Trophoblast cell (in vitro differentiated cells and primary cell): ENCODE data around the gene ARF6.
A peak's percentile ranks its signal among the peaks of the same experiment; 100 is the strongest.
"Not testable (repeated sequence)": the region's sequence is repeated elsewhere in the genome, so short reads cannot be mapped to it uniquely, and the experiment has no call there.

Experiments
- DNase-seq, 2 donors: peaks; one replicate each; pipeline ENCODE4 v3.0.0-alpha.2; 2016
- H2AFZ ChIP-seq: 2 replicates; pipeline ENCODE4 v1.6.1; 2013; ENCODE audit warnings: low read length, moderate library complexity, mild to moderate bottlenecking; ENCODE audit not compliant: insufficient read depth, poor library complexity
- H2AK5ac ChIP-seq: 2 replicates; pipeline ENCODE4 v1.6.1; 2013; ENCODE audit warnings: mild to moderate bottlenecking, low read length
- H2BK120ac ChIP-seq: 2 replicates; pipeline ENCODE4 v1.6.1; 2013; ENCODE audit warnings: low read length, mild to moderate bottlenecking, moderate library complexity; ENCODE audit not compliant: insufficient read depth, poor library complexity
- H2BK12ac ChIP-seq: 2 replicates; pipeline ENCODE4 v1.6.1; 2013; ENCODE audit warnings: mild to moderate bottlenecking, low read length, moderate library complexity
- H2BK5ac ChIP-seq: 2 replicates; pipeline ENCODE4 v1.6.1; 2013; ENCODE audit warnings: low read length, low read depth, moderate library complexity, mild to moderate bottlenecking; ENCODE audit not compliant: poor library complexity
- H3K14ac ChIP-seq: 2 replicates; pipeline ENCODE4 v1.6.1; 2013; ENCODE audit warnings: mild to moderate bottlenecking, low read length
- H3K18ac ChIP-seq: 2 replicates; pipeline ENCODE4 v1.6.1; 2013; ENCODE audit warnings: mild to moderate bottlenecking, low read length
- H3K23ac ChIP-seq: 2 replicates; pipeline ENCODE4 v1.6.1; 2013; ENCODE audit warnings: low read length
- H3K27ac ChIP-seq: 2 replicates; pipeline ENCODE4 v1.5.1; 2013; ENCODE audit warnings: low read depth, mild to moderate bottlenecking, inconsistent platforms, low read length, moderate library complexity
- H3K27me3 ChIP-seq: 2 replicates; pipeline ENCODE4 v1.6.1; 2013; ENCODE audit warnings: inconsistent platforms, mild to moderate bottlenecking, low read length, moderate library complexity; ENCODE audit not compliant: insufficient read depth
- H3K36me3 ChIP-seq, 2 experiments: 1 replicate in 1 of 2; 2 replicates in 1 of 2; pipeline ENCODE4 v1.6.1; 2013; ENCODE audit warnings: low read length in 2 of 2, mild to moderate bottlenecking in 2 of 2, moderate library complexity in 1 of 2; ENCODE audit not compliant: insufficient read depth in 2 of 2, control insufficient read depth in 1 of 2
- H3K4ac ChIP-seq: 2 replicates; pipeline ENCODE4 v1.6.1; 2013; ENCODE audit warnings: low read depth, mild to moderate bottlenecking, low read length, moderate library complexity
- H3K4me1 ChIP-seq, 2 experiments: 1 replicate in 1 of 2; 2 replicates in 1 of 2; pipeline ENCODE4 v1.6.1; 2013; ENCODE audit warnings: low read length in 2 of 2, mild to moderate bottlenecking in 2 of 2, moderate library complexity in 1 of 2; ENCODE audit not compliant: insufficient read depth in 2 of 2, control insufficient read depth in 1 of 2
- H3K4me2 ChIP-seq: 2 replicates; pipeline ENCODE4 v1.6.1; 2013; ENCODE audit warnings: inconsistent platforms, mild to moderate bottlenecking, low read length, moderate library complexity
- H3K4me3 ChIP-seq: 2 replicates; pipeline ENCODE4 v1.5.1; 2013; ENCODE audit warnings: mild to moderate bottlenecking, low read depth, low read length, inconsistent platforms
- H3K79me1 ChIP-seq: one replicate; pipeline ENCODE4 v1.6.1; 2013; ENCODE audit warnings: low read length
- H3K79me2 ChIP-seq: 2 replicates; pipeline ENCODE4 v1.6.1; 2013; ENCODE audit warnings: low read length, mild to moderate bottlenecking; ENCODE audit not compliant: control insufficient read depth, insufficient read depth, poor library complexity
- H3K9ac ChIP-seq: 2 replicates; pipeline ENCODE4 v1.6.1; 2013; ENCODE audit warnings: mild to moderate bottlenecking, low read length
- H3K9me3 ChIP-seq: 2 replicates; pipeline ENCODE4 v1.6.1; 2013; ENCODE audit warnings: low read depth, mild to moderate bottlenecking, control low read depth, inconsistent platforms, low read length; ENCODE audit not compliant: insufficient read depth
- H4K12ac ChIP-seq: 2 replicates; pipeline ENCODE4 v1.6.1; 2013; ENCODE audit warnings: low read depth, mild to moderate bottlenecking, low read length, moderate library complexity
- H4K8ac ChIP-seq: 2 replicates; pipeline ENCODE4 v1.6.1; 2013; ENCODE audit warnings: low read depth, mild to moderate bottlenecking, low read length, moderate library complexity
- H4K91ac ChIP-seq: one replicate; pipeline ENCODE4 v1.6.1; 2013; ENCODE audit warnings: low read depth, mild to moderate bottlenecking, low read length, moderate library complexity
- WGBS: extraction: QIAGEN DNeasy Blood & Tissue Kit; methylation state at CpG from one replicate; pipeline ENCODE4 v1.1.7; 2013; ENCODE audit warnings: missing lambda C conversion rate; ENCODE audit not compliant: insufficient read length, insufficient coverage; ENCODE audit errors: extremely low coverage; 5-methylcytosine and 5-hydroxymethylcytosine counted together

The ARF6 gene

DNA sequence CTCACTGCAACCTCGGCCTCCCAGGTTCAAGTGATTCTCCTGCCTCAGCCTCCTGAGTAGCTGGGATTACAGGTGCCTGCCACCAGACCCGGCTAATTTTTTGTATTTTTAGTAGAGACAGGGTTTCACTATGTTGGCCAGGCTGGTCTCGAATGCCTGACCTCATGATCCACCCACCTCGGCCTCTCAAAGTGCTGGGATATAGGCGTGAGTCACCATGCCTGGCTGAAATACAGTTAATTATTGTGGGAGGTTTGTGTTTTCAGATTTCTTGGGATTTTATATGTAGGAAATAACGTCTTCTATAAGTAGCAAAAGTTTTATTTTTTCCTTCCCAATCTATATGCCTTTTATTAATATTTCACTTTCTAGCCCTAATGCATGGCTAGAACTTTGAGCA lies 19.3 kb upstream of the ARF6 start:
- H2BK120ac ChIP-seq, H3K9me3 ChIP-seq, H2BK12ac ChIP-seq, H3K18ac ChIP-seq, H3K27me3 ChIP-seq, H3K27ac ChIP-seq, H3K79me1 ChIP-seq, H2AFZ ChIP-seq, H2BK5ac ChIP-seq, H3K14ac ChIP-seq, H4K91ac ChIP-seq, H3K4me3 ChIP-seq, DNase-seq, H4K8ac ChIP-seq, H2AK5ac ChIP-seq, H4K12ac ChIP-seq, H3K4ac ChIP-seq, H3K79me2 ChIP-seq, H3K4me1 ChIP-seq, H3K9ac ChIP-seq, H3K4me2 ChIP-seq, H3K23ac ChIP-seq, H3K36me3 ChIP-seq: not testable (repeated sequence)
- WGBS, result no CpG with 5 or more reads among the region's 6 CpGs

GRCh38 chr14:49875640-49876198 lies 17.2 kb upstream of the ARF6 start:
- H3K14ac ChIP-seq, result no peak overlapping the region
- H2BK120ac ChIP-seq, result no peak overlapping the region
- peaks cover 3% of the 10 kb centered on the region in 2 experiments for H3K4me1 ChIP-seq
- H3K36me3 ChIP-seq, result no peaks in the 10 kb centered on the region
- H2AFZ ChIP-seq, result no peak overlapping the region
- H3K27ac ChIP-seq, result no peak overlapping the region
- DNase-seq, result peak; percentile 80 to 89
- H3K9me3 ChIP-seq, result no peaks in the 10 kb centered on the region
- H2AK5ac ChIP-seq, result no peak overlapping the region
- H3K4ac ChIP-seq, result no peak overlapping the region
- no peak overlapping the region for H3K18ac ChIP-seq
- no peaks in the 10 kb centered on the region for H3K79me2 ChIP-seq
- no peaks in the 10 kb centered on the region for H3K27me3 ChIP-seq
- no peak overlapping the region for H3K4me2 ChIP-seq
- H3K9ac ChIP-seq, result no peak overlapping the region
- no CpG with 5 or more reads among the region's 12 CpGs for WGBS
- H3K23ac ChIP-seq, result no peak overlapping the region
- no peak overlapping the region for H4K8ac ChIP-seq
- H2BK12ac ChIP-seq, result no peak overlapping the region
- peaks cover 6% of the 10 kb centered on the region for H3K79me1 ChIP-seq
- H2BK5ac ChIP-seq, result no peak overlapping the region
- no peak overlapping the region for H4K91ac ChIP-seq
- no peak overlapping the region for H3K4me3 ChIP-seq
- no peak overlapping the region for H4K12ac ChIP-seq

DNA sequence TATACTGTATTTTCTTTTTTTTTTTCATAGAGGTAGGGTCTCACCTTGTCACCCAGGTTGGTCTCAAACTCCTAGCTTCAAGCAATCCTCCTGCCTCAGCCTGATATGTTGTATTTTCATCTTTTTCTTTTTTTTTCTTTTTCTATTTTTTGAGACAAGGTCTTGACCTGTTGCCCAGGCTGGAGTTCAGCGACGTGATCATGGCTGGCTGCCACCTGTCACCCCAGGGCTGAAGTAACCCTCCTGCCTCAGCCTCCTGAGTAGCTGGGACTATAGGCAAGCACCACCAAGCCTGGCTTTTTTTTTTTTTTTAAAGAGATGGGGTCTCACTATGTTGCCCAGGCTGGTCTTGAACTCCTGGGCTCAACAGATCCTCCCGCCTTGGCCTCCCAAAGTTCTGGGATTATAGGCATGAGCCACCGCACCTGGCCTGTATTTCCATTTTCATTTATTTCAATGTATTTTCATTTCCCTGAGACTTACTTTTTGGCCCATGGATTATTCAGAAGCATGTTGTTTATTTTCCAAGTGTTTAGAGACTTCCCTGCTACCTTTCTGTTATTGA lies 16.2 kb upstream of the ARF6 start:
- Histone ChIP-seq H2AK5ac (no peak overlapping the region), H4K12ac (no peak overlapping the region), H3K79me2 (no peaks in the 10 kb centered on the region), H3K23ac (no peak overlapping the region), H3K4ac (no peak overlapping the region), H3K36me3 (no peaks in the 10 kb centered on the region), H3K4me3 (no peak overlapping the region), H3K9ac (no peak overlapping the region), H3K18ac (no peak overlapping the region), H3K27ac (no peak overlapping the region), H2BK5ac (no peak overlapping the region), H3K4me2 (no peak overlapping the region), H2AFZ (no peak overlapping the region), H4K91ac (no peak overlapping the region), H3K4me1 (peaks cover 3% of the 10 kb centered on the region in 2 experiments), H3K27me3 (no peaks in the 10 kb centered on the region), H3K79me1 (peaks cover 9% of the 10 kb centered on the region), H3K14ac (no peak overlapping the region), H3K9me3 (no peaks in the 10 kb centered on the region), H2BK120ac (no peak overlapping the region), H4K8ac (no peak overlapping the region), H2BK12ac (no peak overlapping the region)
- DNase-seq, result no peak
- no CpG with 5 or more reads among the region's 4 CpGs for WGBS

GRCh38 chr14:49879646-49880204 lies 13.2 kb upstream of the ARF6 start:
- Histone ChIP-seq H3K23ac (no peak overlapping the region), H3K4me1 (peaks cover 3% of the 10 kb centered on the region in 2 experiments), H3K4me3 (no peak overlapping the region), H2BK5ac (peak overlapping the region; percentile 61), H3K36me3 (no peaks in the 10 kb centered on the region), H3K4ac (no peak overlapping the region), H3K27ac (no peak overlapping the region), H2AK5ac (no peak overlapping the region), H2BK12ac (peak overlapping the region; percentile 95), H3K9ac (no peak overlapping the region), H3K4me2 (no peak overlapping the region), H3K18ac (no peak overlapping the region), H3K79me2 (no peaks in the 10 kb centered on the region), H2AFZ (no peak overlapping the region), H4K91ac (peak overlapping the region; percentile 74), H3K9me3 (no peaks in the 10 kb centered on the region), H2BK120ac (peak overlapping the region; percentile 36), H3K27me3 (no peaks in the 10 kb centered on the region), H4K12ac (no peak overlapping the region), H3K79me1 (peaks cover 9% of the 10 kb centered on the region), H4K8ac (peak overlapping the region; percentile 76), H3K14ac (peak overlapping the region; percentile 34)
- no CpG with 5 or more reads among the region's 8 CpGs for WGBS
- peak; percentile 77 to 85 for DNase-seq
